Osteocyte (in vitro differentiated cells): ENCODE results near the gene LONRF2. TPM values are rescaled to one million over a fixed set of nuclear protein-coding genes. Genes with fewer than 3 reads are reported as not detected.

ENCODE experiments used
- DNase-seq: peaks from one replicate; pipeline ENCODE4 v3.0.0; 2021; ENCODE audit warnings: mixed read lengths; ENCODE audit not compliant: unreplicated experiment; ENCODE audit errors: extremely low spot score
- H3K27ac Mint-ChIP-seq: one replicate; pipeline ENCODE4 v1.8.0; 2021; ENCODE audit warnings: mild to moderate bottlenecking, mixed read lengths; ENCODE audit not compliant: unreplicated experiment
- H3K27me3 Mint-ChIP-seq: one replicate; pipeline ENCODE4 v1.8.0; 2021; ENCODE audit warnings: mixed read lengths; ENCODE audit not compliant: unreplicated experiment
- H3K36me3 Mint-ChIP-seq: one replicate; pipeline ENCODE4 v1.8.0; 2021; ENCODE audit warnings: mixed read lengths; ENCODE audit not compliant: unreplicated experiment
- H3K4me1 Mint-ChIP-seq: one replicate; pipeline ENCODE4 v1.8.0; 2021; ENCODE audit warnings: mixed read lengths; ENCODE audit not compliant: unreplicated experiment
- H3K4me3 Mint-ChIP-seq: one replicate; pipeline ENCODE4 v1.8.0; 2021; ENCODE audit warnings: mild to moderate bottlenecking, moderate library complexity, mixed read lengths; ENCODE audit not compliant: unreplicated experiment
- H3K9me3 Mint-ChIP-seq: one replicate; pipeline ENCODE4 v1.8.0; 2021; ENCODE audit warnings: mixed read lengths; ENCODE audit not compliant: unreplicated experiment
- total RNA-seq: library from RNA; stranded (reverse); gene quantifications from 2 replicates; pipeline ENCODE4 v1.2.1, GENCODE V29; 2021
- TF ChIP-seq, protein P1 (sequence below): fragments of 200-600 bp; sonication (generic); IDR thresholded peaks from 2 replicates; pipeline ENCODE4 v1.5.0; 2021; ENCODE audit warnings: antibody characterized with exemption, mild to moderate bottlenecking, moderate library complexity

Gene LONRF2
- total RNA-seq, 1 donor from 2014 or later: 0.32 TPM

DNA sequence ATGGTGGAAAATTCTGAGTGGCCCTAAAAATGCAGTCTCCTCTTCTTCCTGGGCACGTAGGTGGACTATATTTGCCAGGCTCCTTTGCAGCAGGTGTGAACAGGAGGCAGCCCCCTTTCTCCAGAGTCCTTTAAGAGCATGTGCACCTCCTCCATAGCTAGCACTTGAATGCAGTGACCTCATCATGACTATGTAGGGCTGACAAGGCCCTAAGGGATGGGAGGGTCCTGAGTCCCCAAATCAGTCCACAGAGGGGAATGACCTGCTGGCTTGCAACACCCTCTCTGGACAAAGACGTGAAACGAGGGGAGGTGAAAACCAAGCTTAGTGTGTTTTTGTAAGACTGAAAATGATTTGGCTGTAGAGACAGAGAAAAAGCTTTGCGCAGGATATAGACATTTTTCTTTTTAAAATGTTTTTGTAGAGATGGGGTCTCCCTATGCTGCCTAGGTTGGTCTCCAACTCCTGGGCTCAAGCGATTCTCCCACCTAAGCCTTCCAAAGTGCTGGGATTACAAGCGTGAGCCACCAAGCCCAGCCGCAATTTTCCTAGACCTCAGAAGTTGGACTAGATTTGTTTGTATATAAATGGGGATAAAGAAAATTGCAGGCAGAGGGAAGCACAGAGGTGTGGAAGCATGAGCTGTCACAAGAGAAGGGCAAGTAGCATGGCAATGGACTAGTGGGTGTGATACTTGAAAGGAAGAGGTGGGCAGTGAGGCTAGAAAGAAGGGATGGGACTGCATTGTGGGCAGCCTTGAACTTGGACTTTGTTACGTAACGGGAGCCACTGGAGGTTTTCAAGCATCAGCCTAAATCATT is 28.8 kb downstream of the LONRF2 start:
- Mint-ChIP-seq H3K27me3 (peaks cover 44% of the 10 kb centered on the region), H3K9me3 (no peaks in the 10 kb centered on the region), H3K27ac (no peak overlapping the region), H3K36me3 (no peaks in the 10 kb centered on the region), H3K4me3 (no peak overlapping the region), H3K4me1 (no peaks in the 10 kb centered on the region)
- no peak for DNase-seq
- TF ChIP-seq, protein P1, sequence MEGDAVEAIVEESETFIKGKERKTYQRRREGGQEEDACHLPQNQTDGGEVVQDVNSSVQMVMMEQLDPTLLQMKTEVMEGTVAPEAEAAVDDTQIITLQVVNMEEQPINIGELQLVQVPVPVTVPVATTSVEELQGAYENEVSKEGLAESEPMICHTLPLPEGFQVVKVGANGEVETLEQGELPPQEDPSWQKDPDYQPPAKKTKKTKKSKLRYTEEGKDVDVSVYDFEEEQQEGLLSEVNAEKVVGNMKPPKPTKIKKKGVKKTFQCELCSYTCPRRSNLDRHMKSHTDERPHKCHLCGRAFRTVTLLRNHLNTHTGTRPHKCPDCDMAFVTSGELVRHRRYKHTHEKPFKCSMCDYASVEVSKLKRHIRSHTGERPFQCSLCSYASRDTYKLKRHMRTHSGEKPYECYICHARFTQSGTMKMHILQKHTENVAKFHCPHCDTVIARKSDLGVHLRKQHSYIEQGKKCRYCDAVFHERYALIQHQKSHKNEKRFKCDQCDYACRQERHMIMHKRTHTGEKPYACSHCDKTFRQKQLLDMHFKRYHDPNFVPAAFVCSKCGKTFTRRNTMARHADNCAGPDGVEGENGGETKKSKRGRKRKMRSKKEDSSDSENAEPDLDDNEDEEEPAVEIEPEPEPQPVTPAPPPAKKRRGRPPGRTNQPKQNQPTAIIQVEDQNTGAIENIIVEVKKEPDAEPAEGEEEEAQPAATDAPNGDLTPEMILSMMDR: no peak

DNA sequence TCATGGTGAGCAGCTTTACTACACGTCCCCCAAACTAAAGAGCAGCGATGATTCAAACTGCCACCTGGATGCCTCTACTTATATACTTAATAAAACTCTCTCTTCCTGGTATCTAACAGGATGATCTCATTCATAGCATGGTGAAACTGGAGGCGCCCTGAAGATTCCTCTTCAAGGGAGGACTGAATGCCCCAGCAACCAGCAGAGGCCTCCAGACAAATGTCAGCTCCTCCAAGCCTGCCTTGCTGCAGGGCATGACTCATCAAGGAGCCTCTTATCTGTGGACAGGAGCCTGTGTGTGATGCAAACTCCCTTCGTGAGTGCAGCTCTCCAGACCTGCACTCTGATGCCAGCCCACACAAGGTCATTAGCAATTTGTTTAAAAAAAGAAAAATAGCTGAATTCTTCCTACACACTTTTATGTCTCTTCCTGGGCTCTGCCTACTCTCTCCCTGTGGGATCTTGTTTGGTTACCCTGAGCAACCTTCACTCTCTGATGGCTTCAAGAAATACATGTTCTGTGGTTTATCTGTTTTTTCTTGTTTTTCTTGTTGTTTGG is 30.2 kb downstream of the LONRF2 start:
- Mint-ChIP-seq H3K36me3 (no peaks in the 10 kb centered on the region), H3K27ac (no peak overlapping the region), H3K4me3 (no peak overlapping the region), H3K9me3 (no peaks in the 10 kb centered on the region), H3K4me1 (no peaks in the 10 kb centered on the region), H3K27me3 (peaks cover 44% of the 10 kb centered on the region)
- TF ChIP-seq, protein P1: no peak
- DNase-seq: no peak

- TF ChIP-seq, protein P1: no peak
- peaks cover 45% of the 10 kb centered on the region for H3K27me3 Mint-ChIP-seq
- DNase-seq: no peak
- H3K4me3 Mint-ChIP-seq: no peak overlapping the region
- no peaks in the 10 kb centered on the region for H3K9me3 Mint-ChIP-seq
- no peaks in the 10 kb centered on the region for H3K4me1 Mint-ChIP-seq
- H3K27ac Mint-ChIP-seq: no peak overlapping the region
- H3K36me3 Mint-ChIP-seq: no peaks in the 10 kb centered on the region
These were observed 30.9 kb downstream of the LONRF2 start for GRCh38 chr2:100291152-100291970.

GRCh38 chr2:100290718-100291151 is 31.6 kb downstream of the LONRF2 start:
- no peak overlapping the region for H3K4me3 Mint-ChIP-seq
- H3K36me3 Mint-ChIP-seq: no peaks in the 10 kb centered on the region
- TF ChIP-seq, protein P1: no peak
- H3K27me3 Mint-ChIP-seq: peaks cover 45% of the 10 kb centered on the region
- DNase-seq: no peak
- no peak overlapping the region for H3K27ac Mint-ChIP-seq
- no peaks in the 10 kb centered on the region for H3K4me1 Mint-ChIP-seq
- H3K9me3 Mint-ChIP-seq: no peaks in the 10 kb centered on the region

- no peaks in the 10 kb centered on the region for H3K4me1 Mint-ChIP-seq
- H3K36me3 Mint-ChIP-seq: no peaks in the 10 kb centered on the region
- peaks cover 49% of the 10 kb centered on the region for H3K27me3 Mint-ChIP-seq
- TF ChIP-seq, protein P1: no peak
- DNase-seq: no peak
- H3K27ac Mint-ChIP-seq: no peak overlapping the region
- no peaks in the 10 kb centered on the region for H3K9me3 Mint-ChIP-seq
- H3K4me3 Mint-ChIP-seq: no peak overlapping the region
These were observed 33.3 kb downstream of the LONRF2 start for GRCh38 chr2:100289020-100289419.
